ENCODE data around the gene GCAT. TPM values are rescaled to one million over a fixed set of nuclear protein-coding genes. Genes with fewer than 3 reads are reported as not detected.

Gene GCAT
- total RNA-seq, 1 donor from 2014 or later: 14.3 TPM

DNA sequence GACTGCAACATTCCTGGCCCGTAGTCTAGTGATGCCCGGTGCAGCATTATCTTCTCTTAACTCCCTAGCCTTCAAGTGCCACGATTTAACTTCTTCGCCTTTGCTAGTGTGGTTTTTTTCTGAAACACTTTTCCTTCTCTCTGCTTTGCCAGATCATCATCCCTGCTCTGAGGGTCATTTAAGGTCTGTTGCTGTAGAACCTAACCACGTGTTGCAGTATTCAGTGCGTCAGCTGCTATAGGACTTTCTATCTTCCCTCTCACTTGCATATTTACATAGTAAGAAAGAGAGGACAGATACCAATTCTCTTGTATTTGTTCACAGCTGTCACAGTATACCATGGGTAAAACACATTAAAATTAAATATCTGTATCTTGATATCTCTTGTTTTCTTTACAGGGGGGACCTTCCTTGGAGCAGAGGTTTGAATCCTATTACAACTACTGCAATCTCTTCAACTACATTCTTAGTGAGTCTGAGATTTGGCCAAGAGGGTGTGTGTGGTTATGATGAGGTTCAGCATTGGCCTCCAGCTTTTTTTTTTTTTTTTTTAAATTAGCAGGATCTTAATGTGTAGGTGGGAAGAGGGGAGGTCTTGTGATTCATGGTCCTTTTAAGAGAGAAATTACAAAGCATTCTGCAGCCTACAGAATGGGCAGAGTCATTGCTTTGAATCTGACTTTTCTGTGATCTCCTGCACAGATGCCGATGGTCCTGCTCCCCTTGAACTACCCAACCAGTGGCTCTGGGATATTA, 55.0 kb downstream of the GCAT start:
- Histone ChIP-seq H3K27me3 (ENCODE audit: insufficient read depth, low read length) (no peaks in the 10 kb centered on the region), H3K4me1 (ENCODE audit: insufficient read depth, low read length) (peaks cover 12% of the 10 kb centered on the region), H3K9me3 (ENCODE audit: insufficient read depth, low read depth, low read length) (no peaks in the 10 kb centered on the region), H3K4me2 (ENCODE audit: low read length) (peak overlapping the region; percentile 39), H3K79me2 (ENCODE audit: insufficient read depth, low read length) (peaks cover 33% of the 10 kb centered on the region), H3K27ac (ENCODE audit: low read depth, low read length) (peak overlapping the region; percentile 28), H3K36me3 (ENCODE audit: insufficient read depth, low read length) (peaks cover 61% of the 10 kb centered on the region), H3K9ac (ENCODE audit: low read length) (peak overlapping the region; percentile 17), H4K20me1 (ENCODE audit: insufficient read depth, low read length) (peaks cover 65% of the 10 kb centered on the region), H3K4me3 (ENCODE audit: insufficient read depth, low read depth, low read length) (no peak overlapping the region), H2AFZ (ENCODE audit: low read depth, low read length) (no peak overlapping the region)
- H3K27ac Mint-ChIP-seq (ENCODE audit: unreplicated experiment): peak overlapping the region; percentile 8
- H3K9me3 Mint-ChIP-seq (ENCODE audit: unreplicated experiment): no peaks in the 10 kb centered on the region
- H3K36me3 Mint-ChIP-seq (ENCODE audit: low read depth, unreplicated experiment): peaks cover 22% of the 10 kb centered on the region
- FAIRE-seq (no peak), DNase-seq (ENCODE audit: low read depth) (peak; percentile 60)
- H3K27me3 Mint-ChIP-seq (ENCODE audit: low read depth, unreplicated experiment): no peaks in the 10 kb centered on the region
- peaks cover 17% of the 10 kb centered on the region for H3K4me1 Mint-ChIP-seq (ENCODE audit: low read depth, unreplicated experiment)
- no peak overlapping the region for H3K4me3 Mint-ChIP-seq (ENCODE audit: unreplicated experiment)
- TF ChIP-seq, protein P1, sequence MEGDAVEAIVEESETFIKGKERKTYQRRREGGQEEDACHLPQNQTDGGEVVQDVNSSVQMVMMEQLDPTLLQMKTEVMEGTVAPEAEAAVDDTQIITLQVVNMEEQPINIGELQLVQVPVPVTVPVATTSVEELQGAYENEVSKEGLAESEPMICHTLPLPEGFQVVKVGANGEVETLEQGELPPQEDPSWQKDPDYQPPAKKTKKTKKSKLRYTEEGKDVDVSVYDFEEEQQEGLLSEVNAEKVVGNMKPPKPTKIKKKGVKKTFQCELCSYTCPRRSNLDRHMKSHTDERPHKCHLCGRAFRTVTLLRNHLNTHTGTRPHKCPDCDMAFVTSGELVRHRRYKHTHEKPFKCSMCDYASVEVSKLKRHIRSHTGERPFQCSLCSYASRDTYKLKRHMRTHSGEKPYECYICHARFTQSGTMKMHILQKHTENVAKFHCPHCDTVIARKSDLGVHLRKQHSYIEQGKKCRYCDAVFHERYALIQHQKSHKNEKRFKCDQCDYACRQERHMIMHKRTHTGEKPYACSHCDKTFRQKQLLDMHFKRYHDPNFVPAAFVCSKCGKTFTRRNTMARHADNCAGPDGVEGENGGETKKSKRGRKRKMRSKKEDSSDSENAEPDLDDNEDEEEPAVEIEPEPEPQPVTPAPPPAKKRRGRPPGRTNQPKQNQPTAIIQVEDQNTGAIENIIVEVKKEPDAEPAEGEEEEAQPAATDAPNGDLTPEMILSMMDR (IDR thresholded peaks at IDR 0.05; ENCODE audit: insufficient read depth, low read depth, low read length): no peak
- TF ChIP-seq EZH2 (IDR thresholded peaks at IDR 0.05; ENCODE audit: insufficient read depth, low read length): no peak

DNA sequence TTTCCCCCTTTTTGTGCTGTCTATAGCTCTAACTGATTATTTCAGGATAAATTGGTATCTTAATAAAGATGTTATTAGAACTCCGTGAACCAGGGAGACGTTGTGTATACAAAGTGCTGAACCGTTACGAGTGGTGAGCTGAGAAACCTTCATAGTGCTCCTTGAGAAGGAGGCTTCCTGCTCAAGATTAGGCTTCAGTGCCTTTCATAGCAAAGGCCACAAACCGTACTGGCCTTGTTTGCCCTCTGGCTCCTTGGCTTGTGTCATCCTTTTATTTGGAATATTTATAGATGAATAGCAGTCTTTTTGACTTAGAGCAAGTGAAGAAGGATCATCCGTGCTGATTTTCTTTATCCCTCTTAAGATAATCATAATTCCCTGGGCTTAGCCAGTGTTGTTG, 57.8 kb downstream of the GCAT start:
- TF ChIP-seq, protein P1 (IDR thresholded peaks at IDR 0.05; ENCODE audit: insufficient read depth, low read depth, low read length): no peak
- no peak for TF ChIP-seq EZH2 (IDR thresholded peaks at IDR 0.05; ENCODE audit: insufficient read depth, low read length)
- Histone ChIP-seq H3K36me3 (ENCODE audit: insufficient read depth, low read length) (peaks cover 64% of the 10 kb centered on the region), H3K4me2 (ENCODE audit: low read length) (no peak overlapping the region), H3K79me2 (ENCODE audit: insufficient read depth, low read length) (peaks cover 39% of the 10 kb centered on the region), H3K9me3 (ENCODE audit: insufficient read depth, low read depth, low read length) (no peaks in the 10 kb centered on the region), H4K20me1 (ENCODE audit: insufficient read depth, low read length) (peaks cover 62% of the 10 kb centered on the region), H3K9ac (ENCODE audit: low read length) (no peak overlapping the region), H3K27me3 (ENCODE audit: insufficient read depth, low read length) (no peaks in the 10 kb centered on the region), H3K27ac (ENCODE audit: low read depth, low read length) (no peak overlapping the region), H3K4me3 (ENCODE audit: insufficient read depth, low read depth, low read length) (no peak overlapping the region), H2AFZ (ENCODE audit: low read depth, low read length) (no peak overlapping the region), H3K4me1 (ENCODE audit: insufficient read depth, low read length) (peaks cover 12% of the 10 kb centered on the region)
- H3K4me3 Mint-ChIP-seq (ENCODE audit: unreplicated experiment): no peak overlapping the region
- no peaks in the 10 kb centered on the region for H3K27me3 Mint-ChIP-seq (ENCODE audit: low read depth, unreplicated experiment)
- no peak overlapping the region for H3K27ac Mint-ChIP-seq (ENCODE audit: unreplicated experiment)
- peaks cover 23% of the 10 kb centered on the region for H3K36me3 Mint-ChIP-seq (ENCODE audit: low read depth, unreplicated experiment)
- DNase-seq (ENCODE audit: low read depth) (no peak), FAIRE-seq (no peak)
- no peaks in the 10 kb centered on the region for H3K9me3 Mint-ChIP-seq (ENCODE audit: unreplicated experiment)
- H3K4me1 Mint-ChIP-seq (ENCODE audit: low read depth, unreplicated experiment): peaks cover 24% of the 10 kb centered on the region

Small RNA genes lying within 50 kb of the gene (microRNA-seq; reads per million reads assigned to microRNA genes)
- 4.9 reads per million, percentile 20 among the genes with 10 or more reads in this experiment for gene MIR659

Other genes starting within 250 kb of the GCAT start
- gene CDC42EP1, start 247.5 kb upstream of the GCAT start, total RNA-seq: 106 and 109 TPM in 2 replicates
- gene LGALS2, start 227.8 kb upstream of the GCAT start, total RNA-seq: not detected in 2 replicates
- gene GGA1, start 199.1 kb upstream of the GCAT start, total RNA-seq: 39.9 and 43.1 TPM in 2 replicates
- 26.5 and 31.6 TPM in 2 replicates for gene SH3BP1, start 168.3 kb upstream of the GCAT start, total RNA-seq
- gene PDXP, start 149.2 kb upstream of the GCAT start, total RNA-seq: 18.9 and 22.4 TPM in 2 replicates
- gene LGALS1, start 132.3 kb upstream of the GCAT start, total RNA-seq: 240 and 260 TPM in 2 replicates
- 17.9 and 18.1 TPM in 2 replicates for gene NOL12, start 121.6 kb upstream of the GCAT start, total RNA-seq
- gene TRIOBP, start 110.9 kb upstream of the GCAT start, total RNA-seq: 40.6 and 41.5 TPM in 2 replicates
- gene GALR3, start 15.4 kb downstream of the GCAT start, total RNA-seq: not detected in 2 replicates
- gene ANKRD54, start 36.4 kb downstream of the GCAT start, total RNA-seq: 19.9 and 21.5 TPM in 2 replicates
- 294 and 323 TPM in 2 replicates for gene EIF3L, start 41.5 kb downstream of the GCAT start, total RNA-seq
- 124 and 131 TPM in 2 replicates for gene MICALL1, start 98.4 kb downstream of the GCAT start, total RNA-seq
- not detected in 2 replicates for gene C22orf23, start 145.7 kb downstream of the GCAT start, total RNA-seq
- gene POLR2F, start 145.8 kb downstream of the GCAT start, total RNA-seq: 129 and 149 TPM in 2 replicates
- gene SOX10, start 176.6 kb downstream of the GCAT start, total RNA-seq: 0.10 and 0.34 TPM in 2 replicates
- 20.7 and 22.9 TPM in 2 replicates for gene PICK1, start 249.5 kb downstream of the GCAT start, total RNA-seq